CD14-positive monocyte (primary cell): ENCODE results near the gene AS3MT. TPM values are rescaled to one million over a fixed set of nuclear protein-coding genes. Genes with fewer than 3 reads are reported as not detected.

ENCODE experiments used
- DNase-seq, 3 donors: peaks; one replicate each; pipeline ENCODE4 v3.0.0-alpha.2; 2011 to 2022
- H2AFZ ChIP-seq: 2 replicates; pipeline ENCODE4 v1.6.0; 2012; ENCODE audit warnings: mild to moderate bottlenecking, low read depth, low read length, inconsistent platforms; ENCODE audit not compliant: insufficient read depth, poor library complexity, severe bottlenecking
- H3K27ac ChIP-seq, 2 donors: 1 replicate in 1 of 2; 2 replicates in 1 of 2; pipeline ENCODE4 v1.5.1; 2012 to 2013; ENCODE audit warnings: low read length in 2 of 2, control low read depth in 1 of 2, inconsistent platforms in 1 of 2, low read depth in 1 of 2, mild to moderate bottlenecking in 1 of 2
- H3K27me3 ChIP-seq, 2 donors: one replicate each; pipeline versions ENCODE4 v1.6.0 to v1.6.1; 2011 to 2013; ENCODE audit warnings: low read length in 2 of 2; ENCODE audit not compliant: control insufficient read depth in 2 of 2, insufficient read depth in 2 of 2
- H3K36me3 ChIP-seq, 2 donors: replicated peaks in 1 of 2; 1 replicate in 1 of 2; 2 replicates in 1 of 2; pipeline versions ENCODE4 v1.5.1 to v1.6.1; 2012 to 2013; ENCODE audit warnings: low read length in 2 of 2, control low read depth in 1 of 2, inconsistent platforms in 1 of 2, mild to moderate bottlenecking in 1 of 2; ENCODE audit not compliant: insufficient read depth in 2 of 2, control insufficient read depth in 1 of 2
- H3K4me1 ChIP-seq, 2 donors: 1 replicate in 1 of 2; 2 replicates in 1 of 2; pipeline versions ENCODE4 v1.5.1 to v1.6.1; 2012 to 2013; ENCODE audit warnings: low read length in 2 of 2, control low read depth in 1 of 2, inconsistent platforms in 1 of 2, mild to moderate bottlenecking in 1 of 2, moderate library complexity in 1 of 2; ENCODE audit not compliant: insufficient read depth in 2 of 2, control insufficient read depth in 1 of 2
- H3K4me2 ChIP-seq: replicated peaks from 2 replicates; pipeline ENCODE3; 2012; ENCODE audit warnings: low read length, moderate library complexity, mild to moderate bottlenecking; ENCODE audit not compliant: poor library complexity, severe bottlenecking; ENCODE audit errors: extremely low read depth
- H3K4me3 ChIP-seq, 3 experiments: fragments of 200-600 bp in 1 of 3; sonication (generic) in 1 of 3; replicated peaks in 1 of 3; 1 replicate in 2 of 3; 2 replicates in 1 of 3; pipeline ENCODE4 v1.5.1; 2011 to 2013; ENCODE audit warnings: low read length in 3 of 3, mild to moderate bottlenecking in 3 of 3, control low read depth in 2 of 3, low read depth in 2 of 3, inconsistent platforms in 1 of 3, moderate library complexity in 1 of 3
- H3K79me2 ChIP-seq: 2 replicates; pipeline ENCODE4 v1.6.0; 2012; ENCODE audit warnings: mild to moderate bottlenecking, control low read depth, inconsistent platforms, low read length, moderate library complexity; ENCODE audit not compliant: insufficient read depth
- H3K9ac ChIP-seq: 2 replicates; pipeline ENCODE4 v1.6.0; 2017; ENCODE audit warnings: low read length, mild to moderate bottlenecking; ENCODE audit not compliant: insufficient read depth, poor library complexity, severe bottlenecking
- H3K9me3 ChIP-seq, 2 donors: replicated peaks in 1 of 2; 1 replicate in 1 of 2; 2 replicates in 1 of 2; pipeline versions ENCODE4 v1.5.1 to v1.6.1; 2012 to 2013; ENCODE audit warnings: low read length in 2 of 2, control low read depth in 1 of 2; ENCODE audit not compliant: control insufficient read depth in 1 of 2, insufficient read depth in 1 of 2
- H4K20me1 ChIP-seq: 2 replicates; pipeline ENCODE4 v1.6.0; 2012; ENCODE audit warnings: mild to moderate bottlenecking, low read length, control low read depth, moderate library complexity; ENCODE audit not compliant: insufficient read depth
- H3K27ac Mint-ChIP-seq, 7 donors: one replicate each; pipeline ENCODE4 v1.8.0; 2020; ENCODE audit warnings: mild to moderate bottlenecking in 7 of 7, mixed read lengths in 7 of 7, moderate library complexity in 6 of 7, inconsistent platforms in 2 of 7
- H3K27me3 Mint-ChIP-seq, 3 donors: one replicate each; pipeline ENCODE4 v1.8.0; 2021 to 2022; ENCODE audit warnings: low read depth in 3 of 3, mild to moderate bottlenecking in 3 of 3, mixed read lengths in 3 of 3, moderate library complexity in 3 of 3, inconsistent platforms in 1 of 3
- H3K36me3 Mint-ChIP-seq, 2 donors: one replicate each; pipeline ENCODE4 v1.8.0; 2020; ENCODE audit warnings: mixed read lengths in 2 of 2, inconsistent platforms in 1 of 2, mild to moderate bottlenecking in 1 of 2
- H3K4me1 Mint-ChIP-seq: one replicate; pipeline ENCODE4 v1.8.0; 2020; ENCODE audit warnings: mild to moderate bottlenecking, mixed read lengths
- H3K4me3 Mint-ChIP-seq, 2 donors: one replicate each; pipeline ENCODE4 v1.8.0; 2020; ENCODE audit warnings: mild to moderate bottlenecking in 2 of 2, mixed read lengths in 2 of 2, moderate library complexity in 1 of 2
- H3K9me3 Mint-ChIP-seq, 7 donors: one replicate each; pipeline ENCODE4 v1.8.0; 2020 to 2022; ENCODE audit warnings: mixed read lengths in 7 of 7, mild to moderate bottlenecking in 6 of 7, moderate library complexity in 6 of 7, inconsistent platforms in 2 of 7
- CTCF ChIP-seq: fragments of 200-600 bp; IDR thresholded peaks from one replicate; pipeline ENCODE4 v1.8.0; 2022; ENCODE audit warnings: antibody characterized with exemption, mild to moderate bottlenecking
- WGBS: methylation state at CpG from one replicate; pipeline ENCODE4 v1.1.5; 2013; ENCODE audit warnings: missing lambda C conversion rate; ENCODE audit not compliant: insufficient coverage; 5-methylcytosine and 5-hydroxymethylcytosine counted together
- intact Hi-C, 2 donors: fragments of 100-400 bp; cut with micrococcal nuclease; formaldehyde crosslinking; loops; one replicate each; pipeline versions ENCODE4 v1.15.0 to v1.15.1; 2023
- polyA plus RNA-seq, 3 donors: library from polyadenylated mRNA; depleted of rRNA in 1 of 3; unstranded in 2 of 3; stranded (reverse) in 1 of 3; fragments of 300-500 nt in 2 of 3; fragments of >200 nt in 1 of 3; fragmentation: Illumina TruSeq in 2 of 3; gene quantifications; 1 replicate in 2 of 3; 2 replicates in 1 of 3; pipeline ENCODE4 v1.2.3, GENCODE V29; 2012 to 2021

Gene AS3MT
- polyA plus RNA-seq, 3 donors, result 0.09 to 0.45 TPM; not detected in 1

DNA sequence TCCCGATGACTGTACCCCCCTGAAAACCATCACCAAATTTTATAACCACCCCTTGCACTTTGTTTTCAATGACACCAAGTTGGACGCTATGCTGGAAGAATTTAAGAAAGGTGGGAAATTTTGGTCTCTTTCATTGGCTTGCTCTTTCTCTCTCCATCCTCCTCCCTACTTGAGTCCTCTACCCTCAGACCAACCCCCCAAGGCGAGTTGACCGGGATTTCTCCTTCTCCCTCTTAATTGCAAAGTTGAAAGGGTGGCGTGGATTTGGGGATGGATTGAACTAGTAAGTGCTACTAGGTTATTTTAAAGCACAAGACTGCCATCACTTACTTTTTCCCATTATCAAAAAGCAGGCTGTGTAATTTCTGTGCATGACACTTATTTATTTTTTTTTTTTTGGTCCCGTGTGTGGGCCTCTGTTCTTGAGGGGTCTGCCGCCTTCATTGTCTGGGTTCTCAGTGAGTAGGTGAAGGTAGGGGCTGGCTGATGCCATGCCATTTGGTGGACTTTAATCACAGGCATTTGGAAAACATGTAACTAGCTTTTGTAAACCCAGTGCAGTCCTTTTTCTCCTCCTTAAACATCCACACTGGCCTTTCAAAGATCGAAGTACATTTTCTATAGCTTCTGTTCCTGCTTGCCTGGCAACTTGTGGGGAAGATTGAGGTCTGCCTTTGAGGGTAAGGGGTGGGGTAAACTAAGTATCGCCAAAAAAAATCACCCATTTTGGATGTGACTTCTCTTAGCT lies 50.9 kb downstream of the AS3MT start:
- Histone ChIP-seq H3K4me3 (peak overlapping the region in 1 of 3 experiments; percentile 92), H3K4me2 (peak overlapping the region; percentile 82), H3K27me3 (peaks cover 3 to 15% of the 10 kb centered on the region in 2 donors), H4K20me1 (no peaks in the 10 kb centered on the region), H3K4me1 (peaks cover 21 to 36% of the 10 kb centered on the region in 2 donors), H3K79me2 (peaks cover 9% of the 10 kb centered on the region), H3K9ac (no peak overlapping the region), H3K36me3 (no peaks in the 10 kb centered on the region), H3K27ac (no peak overlapping the region), H3K9me3 (no peaks in the 10 kb centered on the region), H2AFZ (no peak overlapping the region)
- Mint-ChIP-seq H3K27ac (no peak overlapping the region), H3K27me3 (peaks cover 11 to 29% (median 18%) of the 10 kb centered on the region in 3 donors), H3K4me1 (peaks cover 35% of the 10 kb centered on the region), H3K36me3 (peaks cover 0 to 10% of the 10 kb centered on the region in 2 donors), H3K4me3 (peak overlapping the region; percentile 90 to 93), H3K9me3 (peaks cover 0 to 2% (median 0%) of the 10 kb centered on the region in 7 donors)
- no peak for DNase-seq
- TF ChIP-seq CTCF, result no peak
- intact Hi-C loops, result loop anchor here (2.0 to 10.0 kb wide), 7 partner anchors 155 to 565 kb away; partner anchors contain the start of genes WBP1L (in 2 of the 2) and RPEL1 (in 1 of the 2)
- WGBS, result no CpG with 5 or more reads among the region's 9 CpGs

DNA sequence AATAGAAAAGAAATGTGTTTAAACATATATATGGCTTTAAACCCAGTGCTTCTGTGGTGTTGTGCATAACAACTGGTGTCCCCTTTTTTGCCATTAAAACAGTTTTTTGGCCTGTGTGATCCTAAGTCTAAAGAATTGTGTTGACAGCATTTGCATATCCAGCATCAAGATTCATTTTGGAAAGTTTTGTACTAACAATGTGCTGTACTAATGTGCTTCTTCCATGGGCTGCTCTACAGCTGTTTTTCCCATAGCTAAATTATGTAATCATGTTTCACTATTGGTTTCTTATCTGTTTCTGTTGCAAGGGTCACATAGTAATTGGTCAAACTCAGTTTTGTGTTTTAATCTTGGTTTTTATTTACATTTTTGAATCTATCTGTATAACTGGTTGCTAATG lies 54.3 kb downstream of the AS3MT start:
- no peaks in the 10 kb centered on the region for H4K20me1 ChIP-seq
- no peak overlapping the region for H3K4me2 ChIP-seq
- no peak overlapping the region for H3K4me3 ChIP-seq
- Mint-ChIP-seq H3K36me3 (peaks cover 0 to 10% of the 10 kb centered on the region in 2 donors), H3K27me3 (peaks cover 6 to 13% (median 12%) of the 10 kb centered on the region in 3 donors), H3K27ac (no peak overlapping the region), H3K9me3 (peaks cover 0 to 4% (median 0%) of the 10 kb centered on the region in 7 donors), H3K4me3 (no peak overlapping the region), H3K4me1 (peaks cover 36% of the 10 kb centered on the region)
- no peak overlapping the region for H3K9ac ChIP-seq
- H3K4me1 ChIP-seq, result peaks cover 22 to 33% of the 10 kb centered on the region in 2 donors
- no peaks in the 10 kb centered on the region for H3K36me3 ChIP-seq
- peaks cover 0 to 6% of the 10 kb centered on the region in 2 donors for H3K27me3 ChIP-seq
- H3K79me2 ChIP-seq, result peaks cover 9% of the 10 kb centered on the region
- no peak overlapping the region for H2AFZ ChIP-seq
- TF ChIP-seq CTCF, result no peak
- no peak overlapping the region for H3K27ac ChIP-seq
- intact Hi-C loops, result no loop called here
- no peak for DNase-seq
- no peaks in the 10 kb centered on the region for H3K9me3 ChIP-seq
